HG02623 (cell line): ENCODE results near the gene MXI1.

Experiments used
- ATAC-seq: cut with Tn5 transposase; IDR thresholded peaks from one replicate; pipeline ENCODE4 v1.9.1; 2021; ENCODE audit warnings: moderate library complexity; ENCODE audit not compliant: unreplicated experiment

The MXI1 gene

DNA sequence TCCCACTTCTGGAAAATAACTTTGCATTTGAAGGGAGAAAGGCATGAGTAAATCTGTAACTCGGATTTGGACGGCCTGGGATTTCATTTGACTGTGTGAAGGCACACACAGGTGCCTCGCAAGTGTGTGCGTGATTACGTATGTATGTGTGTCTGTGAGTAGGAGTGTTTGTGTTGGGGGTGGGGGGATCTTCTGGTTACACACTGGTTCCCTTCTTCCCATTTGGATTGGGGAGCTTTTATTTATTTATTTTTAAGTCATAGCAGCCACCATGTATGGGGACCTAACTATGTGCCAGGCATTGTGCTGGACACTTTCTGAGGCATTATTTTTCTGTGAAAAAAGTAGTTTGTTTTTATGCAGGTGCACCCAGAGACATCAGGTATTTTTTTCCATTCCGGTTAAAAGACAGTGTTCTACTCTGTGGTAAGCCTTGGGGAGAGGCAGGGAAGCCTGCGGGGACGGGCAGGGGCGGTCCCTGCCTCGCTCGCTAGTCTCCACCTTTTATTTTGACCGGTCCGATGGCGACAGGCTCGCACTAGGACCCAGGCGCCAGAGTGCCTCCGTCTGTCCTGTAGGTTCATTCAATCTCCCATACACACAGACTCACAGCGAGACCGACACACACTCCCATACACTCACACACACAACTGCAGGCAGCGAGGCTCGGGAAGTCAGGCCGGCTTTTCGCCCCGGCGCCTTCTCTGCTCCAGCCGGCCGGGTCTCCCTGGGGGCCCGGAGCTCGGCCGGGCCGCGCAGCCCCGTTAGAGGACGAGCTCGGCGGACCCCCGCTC, at the start of gene MXI1:
TSS of gene MXI1 (plus strand) at position 595 of the 794 bp plus-strand sequence. CDS start 204 bp downstream, outside the sequence.
- peak; percentile 46 for ATAC-seq

DNA sequence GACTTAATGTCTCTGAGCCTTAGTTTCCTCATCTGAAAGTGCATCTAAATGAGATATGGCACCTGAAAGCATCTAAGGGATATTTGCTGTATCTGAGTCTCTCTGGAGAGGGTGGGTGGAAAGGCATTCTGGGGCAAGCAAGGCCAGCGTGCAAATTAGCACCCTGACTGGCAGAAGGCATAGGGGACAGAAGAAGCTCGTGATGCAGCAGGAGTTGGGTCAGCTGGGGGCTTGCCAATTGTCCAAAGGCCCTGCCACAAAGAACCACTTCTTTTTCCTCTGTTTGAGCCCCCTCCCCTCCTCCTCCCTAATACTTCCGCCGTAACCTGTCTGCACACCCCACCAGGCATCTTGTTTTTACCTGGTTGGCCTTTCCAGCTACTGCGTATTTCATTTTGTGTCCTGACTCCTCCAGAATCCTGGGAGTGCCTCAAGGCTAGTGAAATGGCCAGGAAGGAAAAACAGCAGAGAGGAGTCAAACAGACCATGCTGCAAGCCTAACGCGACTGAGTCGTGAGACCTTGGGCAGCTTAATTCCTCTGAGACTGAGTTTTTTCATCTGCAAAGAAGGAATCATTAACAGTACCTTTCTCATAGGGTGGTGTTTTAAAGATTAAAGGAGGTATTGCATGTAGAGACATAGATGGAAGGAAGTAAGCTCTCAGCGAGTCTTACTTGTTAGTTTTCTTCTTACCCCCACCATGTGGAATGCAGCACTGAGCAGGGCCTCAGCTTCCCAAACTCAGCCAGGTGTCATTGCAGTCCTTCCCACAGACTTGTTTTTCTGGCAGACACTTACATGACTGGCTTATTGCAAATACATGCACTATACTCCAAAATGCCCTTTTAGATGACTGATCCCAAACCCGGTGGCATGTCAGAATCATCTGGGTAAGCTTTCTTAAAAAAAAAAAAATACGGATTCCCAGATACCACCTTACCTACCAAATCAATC, 49.1 kb upstream of the MXI1 start:
- ATAC-seq, result no peak

DNA sequence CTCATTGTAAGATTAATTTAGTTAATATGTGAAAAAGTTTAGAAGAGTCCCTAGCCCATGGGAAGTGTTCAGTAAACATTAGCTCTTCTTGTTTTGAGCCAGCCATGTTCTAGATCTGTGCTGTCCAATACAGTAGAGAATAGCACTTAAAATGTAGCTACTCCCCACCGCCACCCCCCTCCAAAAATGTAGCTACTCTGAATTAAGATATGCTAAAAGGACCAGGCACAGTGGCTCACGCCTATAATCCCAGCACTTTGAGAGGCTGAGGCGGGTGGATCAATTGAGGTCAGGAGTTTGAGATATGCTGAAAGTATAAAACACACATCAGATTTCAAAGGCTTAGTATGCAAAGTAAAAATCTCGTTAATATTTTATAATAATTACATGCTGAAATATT, 47.3 kb upstream of the MXI1 start:
- ATAC-seq, result no peak

DNA sequence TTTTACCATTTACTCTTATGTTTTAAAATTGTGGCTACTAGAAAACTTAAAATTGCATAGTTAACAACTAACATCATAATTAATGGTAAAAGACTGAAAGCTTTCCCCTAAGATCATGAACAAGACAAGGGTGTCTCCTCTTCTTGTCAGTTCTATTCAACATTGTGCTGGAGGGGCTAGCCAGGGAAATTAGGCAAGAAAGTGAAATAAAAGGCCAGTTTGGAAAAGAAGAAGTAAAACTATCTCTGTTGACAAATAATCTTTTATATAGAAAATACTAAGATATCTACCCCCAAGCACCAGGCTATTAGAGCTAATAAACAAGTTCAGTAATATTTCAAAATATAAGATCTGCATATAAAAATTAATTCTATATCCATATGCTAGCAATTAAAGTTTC, 46.9 kb upstream of the MXI1 start:
- no peak for ATAC-seq

- no peak for ATAC-seq
Measured at GRCh38 chr10:110162741-110163145, 44.7 kb upstream of the MXI1 start.

- no peak for ATAC-seq
Measured at GRCh38 chr10:110163192-110163773, 44.1 kb upstream of the MXI1 start.

GRCh38 chr10:110163841-110164240, 43.6 kb upstream of the MXI1 start:
- ATAC-seq, result no peak

DNA sequence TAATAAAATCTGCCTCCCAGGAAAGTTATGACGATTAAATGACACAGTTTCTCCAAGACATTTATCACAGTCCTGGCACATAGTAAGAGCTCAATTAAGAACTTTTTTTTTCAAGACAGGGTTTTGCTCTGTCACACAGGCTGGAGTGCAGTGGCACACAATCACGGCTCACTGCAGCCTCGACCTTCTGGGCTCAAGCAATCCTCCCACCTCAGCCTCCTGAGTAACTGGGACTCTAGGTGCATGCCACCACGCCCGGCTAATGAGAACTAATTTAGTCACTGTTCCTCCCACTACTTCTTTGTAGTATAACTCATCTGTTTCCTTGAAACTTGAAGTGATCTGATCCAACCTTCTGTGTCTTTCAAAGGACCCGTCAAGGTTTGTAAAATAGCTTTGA, 42.2 kb upstream of the MXI1 start:
- no peak for ATAC-seq

DNA sequence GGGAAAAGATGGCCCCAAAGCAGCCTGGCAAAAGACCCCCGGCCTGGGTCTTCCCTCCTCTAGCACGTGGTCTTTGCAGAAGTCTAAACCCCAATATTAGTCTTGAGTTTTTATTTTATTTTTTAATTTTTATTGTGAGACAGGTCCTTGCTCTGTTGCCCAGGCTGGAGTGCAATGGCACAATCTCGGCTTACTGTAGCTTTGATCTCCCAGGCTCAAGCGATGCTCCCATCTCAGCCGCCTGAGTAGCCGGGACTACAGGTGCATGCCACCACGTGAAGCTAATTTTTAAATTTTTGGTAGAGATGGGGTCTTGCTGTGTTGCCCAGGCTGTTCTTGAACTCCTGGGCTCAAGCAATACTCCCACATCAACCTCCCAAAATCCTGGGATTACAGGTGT, 40.3 kb upstream of the MXI1 start:
- ATAC-seq, result no peak

DNA sequence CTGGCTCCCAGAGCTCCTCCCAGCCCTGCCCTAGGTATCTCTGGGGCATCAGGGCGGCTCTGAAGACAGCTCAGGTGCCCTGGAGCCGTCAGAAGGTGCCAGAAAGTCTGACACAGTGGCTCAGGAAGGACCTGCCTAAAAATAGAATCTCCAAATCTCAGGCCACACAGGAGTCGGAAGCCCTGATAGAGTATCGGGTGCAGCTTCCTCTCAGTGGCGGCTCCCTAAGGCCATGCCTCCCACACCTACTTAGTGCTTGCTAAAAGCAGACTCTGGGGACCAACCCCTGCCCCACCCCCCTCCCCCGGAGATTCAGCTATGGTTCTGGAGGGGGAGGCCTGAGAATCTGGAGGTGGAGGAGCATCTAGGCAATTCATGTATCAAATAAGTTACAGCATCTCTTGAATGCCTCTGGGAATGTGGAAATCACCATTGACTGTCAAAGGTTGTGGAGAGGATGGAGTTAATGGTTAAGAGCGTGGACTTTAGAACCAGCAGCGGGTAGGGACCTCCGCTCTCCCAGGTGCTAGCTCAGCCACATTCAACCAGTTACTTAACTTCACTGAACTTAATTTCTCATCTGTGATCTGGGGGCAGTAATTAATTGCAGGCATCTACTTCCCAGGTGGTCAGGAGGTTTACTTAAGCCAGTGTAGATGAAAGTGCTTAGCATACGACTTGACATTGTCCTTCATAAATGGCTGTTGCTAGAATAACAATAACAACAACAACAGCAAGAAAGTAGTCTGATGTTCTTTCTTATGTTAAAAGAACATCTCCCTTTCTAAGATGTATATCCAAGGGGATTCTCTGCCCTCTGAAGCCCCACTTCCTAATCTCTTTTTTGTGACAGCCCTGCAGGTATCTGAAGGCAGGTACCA, 38.6 kb upstream of the MXI1 start:
- no peak for ATAC-seq

- ATAC-seq, result no peak
Measured at GRCh38 chr10:110169586-110169985, 37.8 kb upstream of the MXI1 start.

- no peak for ATAC-seq
Measured at GRCh38 chr10:110170142-110170971, 37.0 kb upstream of the MXI1 start.

GRCh38 chr10:110171032-110171431, 36.4 kb upstream of the MXI1 start:
- ATAC-seq, result no peak

DNA sequence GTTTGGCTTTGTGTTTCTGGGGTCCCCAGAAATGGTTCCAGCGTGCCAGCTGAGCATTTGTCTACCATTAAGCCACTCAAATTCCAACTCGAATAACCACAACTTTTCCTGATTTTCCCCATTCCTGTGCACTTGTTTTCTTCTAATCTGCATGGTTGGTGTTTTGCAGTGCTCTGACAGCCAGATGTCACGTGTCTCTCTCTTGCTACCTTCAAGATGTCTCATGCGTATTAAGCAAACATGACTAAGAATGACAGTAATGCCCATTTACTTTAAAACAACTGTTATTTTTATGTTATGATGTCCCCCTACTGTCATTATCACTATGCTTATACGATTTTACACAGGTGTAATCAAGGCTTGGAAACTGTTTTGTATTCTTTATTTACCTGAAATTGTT, 35.2 kb upstream of the MXI1 start:
- ATAC-seq, result no peak

GRCh38 chr10:110174201-110174600, 33.2 kb upstream of the MXI1 start:
- ATAC-seq, result no peak

DNA sequence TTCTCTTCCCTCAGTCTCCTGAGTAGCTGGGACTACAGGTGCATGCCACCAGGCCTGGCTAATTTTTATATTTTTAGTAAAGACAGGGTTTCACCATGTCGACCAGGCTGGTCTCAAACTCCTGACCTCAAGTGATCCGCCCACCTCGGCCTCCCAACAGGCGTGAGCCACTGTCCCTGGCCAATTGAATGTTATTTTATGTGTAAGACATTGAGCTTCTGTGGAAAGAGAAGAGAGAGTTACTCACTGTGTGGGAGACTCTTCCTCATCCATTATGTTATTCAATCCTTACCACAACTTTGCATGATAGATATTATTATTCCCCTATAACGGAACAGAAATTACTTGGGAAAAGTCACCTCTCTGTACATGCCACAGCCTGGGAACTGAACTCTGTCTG, 32.6 kb upstream of the MXI1 start:
- no peak for ATAC-seq

DNA sequence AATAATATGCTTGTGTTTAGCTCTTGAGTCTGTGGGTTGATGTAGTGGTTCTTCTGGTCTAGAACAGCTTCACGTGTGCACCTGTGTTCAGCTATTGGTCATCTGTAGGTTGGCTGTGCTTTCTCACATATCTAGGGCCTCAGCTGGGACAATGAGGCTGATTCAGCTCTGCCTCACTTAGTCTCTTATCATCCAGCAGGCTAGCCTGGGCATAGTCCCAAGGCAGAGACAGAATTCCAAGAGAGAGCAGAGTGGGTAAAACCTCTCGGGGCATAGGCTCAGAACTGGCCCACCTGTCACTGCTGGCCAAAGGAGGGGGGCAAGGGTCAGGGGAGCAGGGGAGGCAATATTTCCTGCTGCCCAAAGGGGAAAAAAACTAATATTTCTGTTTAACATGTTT, 32.0 kb upstream of the MXI1 start:
- no peak for ATAC-seq

- ATAC-seq, result no peak
Measured at GRCh38 chr10:110176141-110177030, 31.0 kb upstream of the MXI1 start.

GRCh38 chr10:110179220-110179619, 28.2 kb upstream of the MXI1 start:
- no peak for ATAC-seq
